C4-2B (cell line): ENCODE measurements around the gene CLMN.

Experiments used
- ZFX ChIP-seq: fragments of 450-650 bp; IDR thresholded peaks from 2 replicates; pipeline ENCODE4 v1.6.1; 2017
- TF ChIP-seq, protein P1 (sequence below): fragments of 450-650 bp; conservative IDR thresholded peaks from 2 replicates; pipeline ENCODE4 v1.5.1; 2017; ENCODE audit warnings: mild to moderate bottlenecking

DNA sequence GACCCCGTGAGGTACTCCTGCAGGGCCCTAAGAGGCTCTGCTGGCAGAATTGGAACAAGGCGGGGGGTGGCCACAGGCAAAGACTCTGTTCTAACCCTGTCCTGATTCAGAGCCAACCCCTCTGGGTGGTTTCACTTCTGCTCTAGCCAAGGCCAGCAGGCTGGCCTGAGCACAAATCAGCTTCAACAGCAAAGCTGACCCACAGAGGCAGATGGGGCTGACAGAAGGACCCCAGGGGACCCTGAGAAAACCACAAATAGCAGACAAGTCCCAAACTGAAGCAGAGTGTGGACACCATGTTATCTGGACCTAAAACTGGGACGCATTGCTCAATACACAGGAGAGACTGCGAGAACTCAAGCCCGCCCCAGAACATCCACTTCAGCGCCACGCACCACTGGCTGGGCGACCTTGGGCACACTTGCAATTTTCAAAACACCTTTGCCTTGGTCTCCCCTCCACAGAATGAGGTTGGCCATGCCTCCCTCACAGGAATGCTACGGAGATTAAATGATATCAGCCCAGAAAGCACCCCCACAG is 85.9 kb downstream of the CLMN start:
- TF ChIP-seq, protein P1, sequence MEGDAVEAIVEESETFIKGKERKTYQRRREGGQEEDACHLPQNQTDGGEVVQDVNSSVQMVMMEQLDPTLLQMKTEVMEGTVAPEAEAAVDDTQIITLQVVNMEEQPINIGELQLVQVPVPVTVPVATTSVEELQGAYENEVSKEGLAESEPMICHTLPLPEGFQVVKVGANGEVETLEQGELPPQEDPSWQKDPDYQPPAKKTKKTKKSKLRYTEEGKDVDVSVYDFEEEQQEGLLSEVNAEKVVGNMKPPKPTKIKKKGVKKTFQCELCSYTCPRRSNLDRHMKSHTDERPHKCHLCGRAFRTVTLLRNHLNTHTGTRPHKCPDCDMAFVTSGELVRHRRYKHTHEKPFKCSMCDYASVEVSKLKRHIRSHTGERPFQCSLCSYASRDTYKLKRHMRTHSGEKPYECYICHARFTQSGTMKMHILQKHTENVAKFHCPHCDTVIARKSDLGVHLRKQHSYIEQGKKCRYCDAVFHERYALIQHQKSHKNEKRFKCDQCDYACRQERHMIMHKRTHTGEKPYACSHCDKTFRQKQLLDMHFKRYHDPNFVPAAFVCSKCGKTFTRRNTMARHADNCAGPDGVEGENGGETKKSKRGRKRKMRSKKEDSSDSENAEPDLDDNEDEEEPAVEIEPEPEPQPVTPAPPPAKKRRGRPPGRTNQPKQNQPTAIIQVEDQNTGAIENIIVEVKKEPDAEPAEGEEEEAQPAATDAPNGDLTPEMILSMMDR = no peak
- no peak for TF ChIP-seq ZFX
